Small intestine (tissue), 7 donors: ENCODE data around the gene RHD. TPM values are rescaled to one million over a fixed set of nuclear protein-coding genes. Genes with fewer than 3 reads are reported as not detected.

ENCODE experiments used
- DNase-seq, 2 donors: peaks; one replicate each; pipeline versions ENCODE4 v3.0.0 to v3.0.0-alpha.2; 2013
- FAIRE-seq: peaks from 2 replicates; lab custom pipeline; 2012; peaks lifted over from hg19 to GRCh38; lab: Jason Lieb, UNC
- H3K27ac ChIP-seq, 3 donors: one replicate each; pipeline ENCODE4 v1.5.1; 2013; ENCODE audit warnings: low read length in 2 of 3, mild to moderate bottlenecking in 2 of 3, control low read depth in 1 of 3, inconsistent platforms in 1 of 3, low read depth in 1 of 3, moderate library complexity in 1 of 3
- H3K27me3 ChIP-seq, 3 donors: one replicate each; pipeline ENCODE4 v1.6.1; 2013; ENCODE audit warnings: low read length in 3 of 3, inconsistent platforms in 1 of 3; ENCODE audit not compliant: control insufficient read depth in 3 of 3, insufficient read depth in 3 of 3
- H3K36me3 ChIP-seq, 3 donors: one replicate each; pipeline ENCODE4 v1.6.1; 2013; ENCODE audit warnings: low read length in 3 of 3, inconsistent platforms in 1 of 3, low read depth in 1 of 3, mild to moderate bottlenecking in 1 of 3, moderate library complexity in 1 of 3; ENCODE audit not compliant: control insufficient read depth in 3 of 3, insufficient read depth in 2 of 3
- H3K4me1 ChIP-seq, 3 donors: one replicate each; pipeline ENCODE4 v1.6.1; 2013; ENCODE audit warnings: low read length in 2 of 3, inconsistent platforms in 1 of 3, low read depth in 1 of 3, mild to moderate bottlenecking in 1 of 3, moderate library complexity in 1 of 3; ENCODE audit not compliant: control insufficient read depth in 3 of 3, insufficient read depth in 2 of 3
- H3K4me3 ChIP-seq, 3 donors: one replicate each; pipeline ENCODE4 v1.5.1; 2013; ENCODE audit warnings: low read length in 3 of 3, control low read depth in 1 of 3, inconsistent platforms in 1 of 3, low read depth in 1 of 3, mild to moderate bottlenecking in 1 of 3, moderate library complexity in 1 of 3
- H3K9me3 ChIP-seq, 2 donors: one replicate each; pipeline ENCODE4 v1.6.1; 2013; ENCODE audit warnings: low read depth in 1 of 2, low read length in 1 of 2; ENCODE audit not compliant: control insufficient read depth in 2 of 2, insufficient read depth in 1 of 2
- WGBS, 3 donors: extraction: QIAGEN DNeasy Blood & Tissue Kit; methylation state at CpG; one replicate each; pipeline ENCODE4 v1.1.7; 2013; 5-methylcytosine and 5-hydroxymethylcytosine counted together
- polyA plus RNA-seq, 4 donors: library from polyadenylated mRNA; stranded (reverse) in 3 of 4; unstranded in 1 of 4; fragments of 200-250 nt in 3 of 4; fragments of 120-200 nt in 1 of 4; gene quantifications; one replicate each; pipeline versions ENCODE4 v1.2.1 to v1.2.3, GENCODE V29; 2013
- donor health status: healthy with polysubstance abuse.
- donor health status: control.
- donor health status: control.
- donor health status: Bipolar disorder and iron deficiency.
- donor health status: healthy.

Gene RHD
- polyA plus RNA-seq, 4 donors: 0.93 TPM; not detected in 3

- Histone ChIP-seq H3K4me1 (peaks cover 0 to 22% (median 3%) of the 10 kb centered on the region in 3 donors), H3K36me3 (peaks cover 6 to 34% (median 7%) of the 10 kb centered on the region in 3 donors), H3K27ac (no peak overlapping the region), H3K27me3 (no peaks in the 10 kb centered on the region), H3K4me3 (no peak overlapping the region), H3K9me3 (no peaks in the 10 kb centered on the region)
- no peak for FAIRE-seq
- 90 to 94% (median 92%) methylated on average over 11 of the region's 11 CpGs for WGBS, 3 donors
- DNase-seq: no peak
These were observed 34.3 kb upstream of the RHD start for GRCh38 chr1:25238046-25238445.

- FAIRE-seq (no peak), DNase-seq (peak; percentile 97 to 98)
- peak overlapping the region; percentile 16 to 89 (median 49) for H3K4me3 ChIP-seq
- H3K4me1 ChIP-seq: peaks cover 3 to 19% (median 3%) of the 10 kb centered on the region in 3 donors
- no peaks in the 10 kb centered on the region for H3K27me3 ChIP-seq
- H3K27ac ChIP-seq: peak overlapping the region; percentile 79 to 99 (median 93)
- H3K9me3 ChIP-seq: no peaks in the 10 kb centered on the region
- H3K36me3 ChIP-seq: peaks cover 7 to 39% (median 14%) of the 10 kb centered on the region in 3 donors
- 0 to 1% (median 1%) methylated on average over 41 of the region's 41 CpGs for WGBS, 3 donors
These were observed 32.4 kb upstream of the RHD start for GRCh38 chr1:25239681-25240541.

GRCh38 chr1:25243907-25244306, 28.4 kb upstream of the RHD start:
- 43 to 57% (median 54%) methylated on average over 6 of the region's 6 CpGs for WGBS, 3 donors
- FAIRE-seq: no peak
- H3K27me3 ChIP-seq: no peaks in the 10 kb centered on the region
- DNase-seq: no peak
- H3K36me3 ChIP-seq: peaks cover 10 to 27% (median 16%) of the 10 kb centered on the region in 3 donors
- no peak overlapping the region for H3K27ac ChIP-seq
- peaks cover 3 to 20% (median 6%) of the 10 kb centered on the region in 3 donors for H3K4me1 ChIP-seq
- H3K9me3 ChIP-seq: no peaks in the 10 kb centered on the region
- H3K4me3 ChIP-seq: no peak overlapping the region

- FAIRE-seq (no peak), DNase-seq (no peak)
- WGBS, 3 donors: 59 to 73% (median 70%) methylated on average over 5 of the region's 5 CpGs
- peak overlapping the region; percentile 19 to 97 (median 91) for H3K4me3 ChIP-seq
- H3K27me3 ChIP-seq: no peaks in the 10 kb centered on the region
- H3K27ac ChIP-seq: no peak overlapping the region
- H3K36me3 ChIP-seq: peaks cover 10 to 26% (median 16%) of the 10 kb centered on the region in 3 donors
- H3K4me1 ChIP-seq: peaks cover 3 to 12% (median 6%) of the 10 kb centered on the region in 3 donors
- no peaks in the 10 kb centered on the region for H3K9me3 ChIP-seq
These were observed 26.9 kb upstream of the RHD start for GRCh38 chr1:25245393-25245792.

- no peaks in the 10 kb centered on the region for H3K9me3 ChIP-seq
- H3K36me3 ChIP-seq: peaks cover 10 to 20% (median 16%) of the 10 kb centered on the region in 3 donors
- H3K27me3 ChIP-seq: no peaks in the 10 kb centered on the region
- peaks cover 0 to 6% (median 5%) of the 10 kb centered on the region in 3 donors for H3K4me1 ChIP-seq
- DNase-seq (peak; percentile 59 to 79), FAIRE-seq (no peak)
- peak overlapping the region; percentile 99 to 100 (median 100) for H3K27ac ChIP-seq
- 9 to 12% (median 9%) methylated on average over 30 of the region's 30 CpGs for WGBS, 3 donors
- peak overlapping the region; percentile 85 to 97 (median 91) for H3K4me3 ChIP-seq
These were observed 26.3 kb upstream of the RHD start for GRCh38 chr1:25245809-25246599.

- Histone ChIP-seq H3K36me3 (peaks cover 10 to 16% (median 14%) of the 10 kb centered on the region in 3 donors), H3K4me3 (peak overlapping the region; percentile 85 to 97 (median 91)), H3K9me3 (no peaks in the 10 kb centered on the region), H3K4me1 (peaks cover 0 to 6% (median 5%) of the 10 kb centered on the region in 3 donors), H3K27me3 (no peaks in the 10 kb centered on the region), H3K27ac (peak overlapping the region; percentile 99 to 100 (median 100))
- 0 to 1% (median 0%) methylated on average over 53 of the region's 53 CpGs for WGBS, 3 donors
- FAIRE-seq: no peak
- DNase-seq: no peak
These were observed 25.7 kb upstream of the RHD start for GRCh38 chr1:25246600-25247023.

GRCh38 chr1:25247024-25247828, 25.1 kb upstream of the RHD start, which contains the start of gene RSRP1:
RSRP1 (minus strand) TSS chr1:25247454; CDS start chr1:25246963, 491 bp downstream.
- Histone ChIP-seq H3K27me3 (no peaks in the 10 kb centered on the region), H3K4me3 (peak within 1 kb of the TSS; percentile 85 to 97 (median 91)), H3K36me3 (peaks cover 7 to 14% (median 14%) of the 10 kb centered on the region in 3 donors), H3K27ac (peak within 1 kb of the TSS; percentile 99 to 100 (median 100)), H3K4me1 (peaks cover 0 to 6% (median 5%) of the 10 kb centered on the region in 3 donors), H3K9me3 (no peaks in the 10 kb centered on the region)
- WGBS, 3 donors: 0% methylated on average over 69 to 79 of the region's 79 CpGs
- FAIRE-seq (no peak), DNase-seq (peak; percentile 99 to 100)
